Epithelial cell of prostate (primary cell): ENCODE results near the gene SEC16A.

Experiments
- DNase-seq: peaks from one replicate; pipeline ENCODE4 v3.0.0-alpha.2; 2011; ENCODE audit warnings: low read depth, low spot score
- H3K27ac ChIP-seq: fragments of 450-650 bp; 2 replicates; pipeline ENCODE4 v1.5.1; 2017; ENCODE audit warnings: mild to moderate bottlenecking

The SEC16A gene

GRCh38 chr9:136520053-136520540 lies 37.3 kb upstream of the SEC16A start:
- no peak for DNase-seq
- H3K27ac ChIP-seq, result no peak overlapping the region

GRCh38 chr9:136519263-136520052 lies 36.6 kb upstream of the SEC16A start:
- no peak overlapping the region for H3K27ac ChIP-seq
- no peak for DNase-seq

GRCh38 chr9:136518623-136519022 lies 35.8 kb upstream of the SEC16A start:
- H3K27ac ChIP-seq, result no peak overlapping the region
- no peak for DNase-seq

GRCh38 chr9:136517950-136518349 lies 35.1 kb upstream of the SEC16A start:
- DNase-seq, result no peak
- H3K27ac ChIP-seq, result no peak overlapping the region

- DNase-seq, result no peak
- H3K27ac ChIP-seq, result no peak overlapping the region
These were observed 34.3 kb upstream of the SEC16A start for GRCh38 chr9:136517012-136517743.

- no peak overlapping the region for H3K27ac ChIP-seq
- DNase-seq, result no peak
These were observed 33.4 kb upstream of the SEC16A start for GRCh38 chr9:136516191-136516654.

GRCh38 chr9:136515276-136515675 lies 32.4 kb upstream of the SEC16A start:
- DNase-seq, result no peak
- H3K27ac ChIP-seq, result no peak overlapping the region

- no peak for DNase-seq
These were observed 31.3 kb upstream of the SEC16A start for GRCh38 chr9:136514022-136514714.

GRCh38 chr9:136513191-136513590 lies 30.4 kb upstream of the SEC16A start:
- H3K27ac ChIP-seq, result no peak overlapping the region
- no peak for DNase-seq

More at GRCh38 chr9:136514022-136514714, 31.3 kb upstream of the SEC16A start:
- no peak overlapping the region for H3K27ac ChIP-seq

- no peak for DNase-seq
- H3K27ac ChIP-seq, result no peak overlapping the region
These were observed 29.8 kb upstream of the SEC16A start for GRCh38 chr9:136512651-136513071.

- H3K27ac ChIP-seq, result no peak overlapping the region
- no peak for DNase-seq
These were observed 29.1 kb upstream of the SEC16A start for GRCh38 chr9:136511670-136512592.

- H3K27ac ChIP-seq, result no peak overlapping the region
- DNase-seq, result no peak
These were observed 28.4 kb upstream of the SEC16A start for GRCh38 chr9:136511144-136511669.

GRCh38 chr9:136510561-136510960 lies 27.7 kb upstream of the SEC16A start:
- DNase-seq, result no peak
- no peak overlapping the region for H3K27ac ChIP-seq

GRCh38 chr9:136509549-136509948 lies 26.7 kb upstream of the SEC16A start:
- DNase-seq, result no peak
- H3K27ac ChIP-seq, result no peak overlapping the region

- DNase-seq, result no peak
- H3K27ac ChIP-seq, result no peak overlapping the region
These were observed 26.1 kb upstream of the SEC16A start for GRCh38 chr9:136508729-136509500.

GRCh38 chr9:136507992-136508375 lies 25.1 kb upstream of the SEC16A start:
- no peak for DNase-seq
- H3K27ac ChIP-seq, result no peak overlapping the region

GRCh38 chr9:136507221-136507991 lies 24.6 kb upstream of the SEC16A start:
- DNase-seq, result no peak
- no peak overlapping the region for H3K27ac ChIP-seq

GRCh38 chr9:136506425-136506824 lies 23.6 kb upstream of the SEC16A start:
- DNase-seq, result no peak
- H3K27ac ChIP-seq, result no peak overlapping the region
